HG03432 (cell line): ENCODE data around the gene IL1RAPL2.
"Not testable (repeated sequence)": the region's sequence is repeated elsewhere in the genome, so short reads cannot be mapped to it uniquely, and the experiment has no call there.

Experiments used
- ATAC-seq: cut with Tn5 transposase; IDR thresholded peaks from one replicate; pipeline ENCODE4 v1.9.1; 2021; ENCODE audit warnings: mild to moderate bottlenecking, moderate library complexity; ENCODE audit not compliant: unreplicated experiment

Gene IL1RAPL2

GRCh38 chrX:105006103-105006502, 440.1 kb downstream of the IL1RAPL2 start:
- ATAC-seq, result no peak

GRCh38 chrX:105006996-105007395, 441.0 kb downstream of the IL1RAPL2 start:
- ATAC-seq, result no peak

GRCh38 chrX:105013719-105014118, 447.7 kb downstream of the IL1RAPL2 start:
- ATAC-seq, result no peak

- no peak for ATAC-seq
Measured at GRCh38 chrX:105017641-105018040, 451.6 kb downstream of the IL1RAPL2 start.

GRCh38 chrX:105018865-105019264, 452.9 kb downstream of the IL1RAPL2 start:
- ATAC-seq, result no peak

GRCh38 chrX:105028962-105029361, 463.0 kb downstream of the IL1RAPL2 start:
- not testable (repeated sequence) for ATAC-seq

- ATAC-seq, result no peak
Measured at GRCh38 chrX:105038672-105039328, 472.8 kb downstream of the IL1RAPL2 start.

- no peak for ATAC-seq
Measured at GRCh38 chrX:105050921-105051320, 484.9 kb downstream of the IL1RAPL2 start.

- no peak for ATAC-seq
Measured at GRCh38 chrX:105051364-105051763, 485.4 kb downstream of the IL1RAPL2 start.

- ATAC-seq, result no peak
Measured at GRCh38 chrX:105052926-105053325, 486.9 kb downstream of the IL1RAPL2 start.

- no peak for ATAC-seq
Measured at GRCh38 chrX:105063743-105064142, 497.7 kb downstream of the IL1RAPL2 start.

GRCh38 chrX:105098201-105098600, 532.2 kb downstream of the IL1RAPL2 start:
- no peak for ATAC-seq

GRCh38 chrX:105098812-105099211, 532.8 kb downstream of the IL1RAPL2 start:
- no peak for ATAC-seq

- peak; percentile 72 for ATAC-seq
Measured at GRCh38 chrX:105101378-105101777, 535.4 kb downstream of the IL1RAPL2 start.

GRCh38 chrX:105109936-105110335, 543.9 kb downstream of the IL1RAPL2 start:
- ATAC-seq, result no peak

- no peak for ATAC-seq
Measured at GRCh38 chrX:105114554-105115130, 548.6 kb downstream of the IL1RAPL2 start.

GRCh38 chrX:105115596-105116320, 549.8 kb downstream of the IL1RAPL2 start:
- not testable (repeated sequence) for ATAC-seq

- no peak for ATAC-seq
Measured at GRCh38 chrX:105116486-105116885, 550.5 kb downstream of the IL1RAPL2 start.

GRCh38 chrX:105117621-105118020, 551.6 kb downstream of the IL1RAPL2 start:
- ATAC-seq, result no peak

- no peak for ATAC-seq
Measured at GRCh38 chrX:105120463-105120862, 554.5 kb downstream of the IL1RAPL2 start.

- no peak for ATAC-seq
Measured at GRCh38 chrX:105121186-105121585, 555.2 kb downstream of the IL1RAPL2 start.

GRCh38 chrX:105126201-105126600, 560.2 kb downstream of the IL1RAPL2 start:
- ATAC-seq, result no peak
